ENCODE measurements around the gene SYNDIG1. TPM values are rescaled to one million over a fixed set of nuclear protein-coding genes. Genes with fewer than 3 reads are reported as not detected.

Gene SYNDIG1
- total RNA-seq, 1 donor from 2014 or later: 5.7 TPM

- Mint-ChIP-seq H3K4me1 (ENCODE audit: low read depth, unreplicated experiment) (peaks cover 7% of the 10 kb centered on the region), H3K27me3 (ENCODE audit: low read depth, unreplicated experiment) (no peaks in the 10 kb centered on the region), H3K4me3 (ENCODE audit: unreplicated experiment) (no peak overlapping the region), H3K36me3 (ENCODE audit: low read depth, unreplicated experiment) (peaks cover 6% of the 10 kb centered on the region), H3K27ac (ENCODE audit: unreplicated experiment) (no peak overlapping the region), H3K9me3 (ENCODE audit: unreplicated experiment) (peaks cover 5% of the 10 kb centered on the region)
- no peak for TF ChIP-seq EZH2 (IDR thresholded peaks at IDR 0.05; ENCODE audit: insufficient read depth, low read length)
- no peak for TF ChIP-seq CTCF (IDR thresholded peaks at IDR 0.05; ENCODE audit: insufficient read depth, low read depth, low read length)
- Histone ChIP-seq H3K36me3 (ENCODE audit: insufficient read depth, low read length) (no peaks in the 10 kb centered on the region), H3K27me3 (ENCODE audit: insufficient read depth, low read length) (no peaks in the 10 kb centered on the region), H3K4me2 (ENCODE audit: low read length) (no peak overlapping the region), H3K27ac (ENCODE audit: low read depth, low read length) (no peak overlapping the region), H2AFZ (ENCODE audit: low read depth, low read length) (no peak overlapping the region), H3K9me3 (ENCODE audit: insufficient read depth, low read depth, low read length) (no peaks in the 10 kb centered on the region), H4K20me1 (ENCODE audit: insufficient read depth, low read length) (no peaks in the 10 kb centered on the region), H3K79me2 (ENCODE audit: insufficient read depth, low read length) (peaks cover 9% of the 10 kb centered on the region), H3K9ac (ENCODE audit: low read length) (no peak overlapping the region), H3K4me3 (ENCODE audit: insufficient read depth, low read depth, low read length) (no peak overlapping the region), H3K4me1 (ENCODE audit: insufficient read depth, low read length) (peaks cover 5% of the 10 kb centered on the region)
- no peak for DNase-seq (ENCODE audit: low read depth)
- FAIRE-seq: no peak
These were observed 60.8 kb downstream of the SYNDIG1 start for GRCh38 chr20:24530131-24530680.

GRCh38 chr20:24531202-24531601, 61.8 kb downstream of the SYNDIG1 start:
- no peaks in the 10 kb centered on the region for H3K36me3 ChIP-seq (ENCODE audit: insufficient read depth, low read length)
- Mint-ChIP-seq H3K9me3 (ENCODE audit: unreplicated experiment) (peaks cover 5% of the 10 kb centered on the region), H3K36me3 (ENCODE audit: low read depth, unreplicated experiment) (peaks cover 6% of the 10 kb centered on the region), H3K27me3 (ENCODE audit: low read depth, unreplicated experiment) (no peaks in the 10 kb centered on the region), H3K4me3 (ENCODE audit: unreplicated experiment) (no peak overlapping the region), H3K4me1 (ENCODE audit: low read depth, unreplicated experiment) (peaks cover 7% of the 10 kb centered on the region), H3K27ac (ENCODE audit: unreplicated experiment) (no peak overlapping the region)
- H4K20me1 ChIP-seq (ENCODE audit: insufficient read depth, low read length): peaks cover 2% of the 10 kb centered on the region
- H3K4me2 ChIP-seq (ENCODE audit: low read length): no peak overlapping the region
- H3K4me1 ChIP-seq (ENCODE audit: insufficient read depth, low read length): peaks cover 5% of the 10 kb centered on the region
- no peak overlapping the region for H3K27ac ChIP-seq (ENCODE audit: low read depth, low read length)
- peaks cover 9% of the 10 kb centered on the region for H3K79me2 ChIP-seq (ENCODE audit: insufficient read depth, low read length)
- no peak for TF ChIP-seq EZH2 (IDR thresholded peaks at IDR 0.05; ENCODE audit: insufficient read depth, low read length)
- no peak for TF ChIP-seq CTCF (IDR thresholded peaks at IDR 0.05; ENCODE audit: insufficient read depth, low read depth, low read length)
- no peak for DNase-seq (ENCODE audit: low read depth)
- no peak overlapping the region for H3K9ac ChIP-seq (ENCODE audit: low read length)
- no peak overlapping the region for H2AFZ ChIP-seq (ENCODE audit: low read depth, low read length)
- H3K4me3 ChIP-seq (ENCODE audit: insufficient read depth, low read depth, low read length): no peak overlapping the region
- no peaks in the 10 kb centered on the region for H3K27me3 ChIP-seq (ENCODE audit: insufficient read depth, low read length)
- H3K9me3 ChIP-seq (ENCODE audit: insufficient read depth, low read depth, low read length): no peaks in the 10 kb centered on the region
- no peak for FAIRE-seq

- Histone ChIP-seq H3K27me3 (ENCODE audit: insufficient read depth, low read length) (no peaks in the 10 kb centered on the region), H3K9ac (ENCODE audit: low read length) (no peak overlapping the region), H3K36me3 (ENCODE audit: insufficient read depth, low read length) (no peaks in the 10 kb centered on the region), H3K9me3 (ENCODE audit: insufficient read depth, low read depth, low read length) (no peaks in the 10 kb centered on the region), H3K4me3 (ENCODE audit: insufficient read depth, low read depth, low read length) (no peak overlapping the region), H3K79me2 (ENCODE audit: insufficient read depth, low read length) (peaks cover 9% of the 10 kb centered on the region), H3K27ac (ENCODE audit: low read depth, low read length) (no peak overlapping the region), H2AFZ (ENCODE audit: low read depth, low read length) (no peak overlapping the region), H3K4me2 (ENCODE audit: low read length) (no peak overlapping the region), H3K4me1 (ENCODE audit: insufficient read depth, low read length) (peaks cover 5% of the 10 kb centered on the region), H4K20me1 (ENCODE audit: insufficient read depth, low read length) (peaks cover 3% of the 10 kb centered on the region)
- H3K9me3 Mint-ChIP-seq (ENCODE audit: unreplicated experiment): peaks cover 5% of the 10 kb centered on the region
- peaks cover 6% of the 10 kb centered on the region for H3K36me3 Mint-ChIP-seq (ENCODE audit: low read depth, unreplicated experiment)
- FAIRE-seq: no peak
- DNase-seq (ENCODE audit: low read depth): no peak
- H3K4me3 Mint-ChIP-seq (ENCODE audit: unreplicated experiment): no peak overlapping the region
- H3K4me1 Mint-ChIP-seq (ENCODE audit: low read depth, unreplicated experiment): peaks cover 7% of the 10 kb centered on the region
- no peak overlapping the region for H3K27ac Mint-ChIP-seq (ENCODE audit: unreplicated experiment)
- no peaks in the 10 kb centered on the region for H3K27me3 Mint-ChIP-seq (ENCODE audit: low read depth, unreplicated experiment)
- TF ChIP-seq EZH2 (IDR thresholded peaks at IDR 0.05; ENCODE audit: insufficient read depth, low read length): no peak
- no peak for TF ChIP-seq CTCF (IDR thresholded peaks at IDR 0.05; ENCODE audit: insufficient read depth, low read depth, low read length)
These were observed 62.4 kb downstream of the SYNDIG1 start for GRCh38 chr20:24531631-24532419.

Data from astrocyte (in vitro differentiated cells and primary cell).